BLaER1 treated with 17β-estradiol and CSF1 and Interleukin-3, amounts not matched to agents 10 nM and 100 nM (cell line): ENCODE data around the gene NRCAM.

Source experiments
- H3K27ac ChIP-seq, 11 experiments: shearing (Covaris generic); formaldehyde crosslinking; 2 replicates each; pipeline ENCODE4 v1.8.1; 2022
- H3K27me3 ChIP-seq, 11 experiments: shearing (Covaris generic); formaldehyde crosslinking; 2 replicates each; pipeline ENCODE4 v1.8.1; 2022
- H3K36me3 ChIP-seq, 11 experiments: shearing (Covaris generic); formaldehyde crosslinking; 2 replicates each; pipeline ENCODE4 v1.8.1; 2022
- H3K4me1 ChIP-seq, 10 experiments: shearing (Covaris generic); formaldehyde crosslinking; 2 replicates each; pipeline ENCODE4 v1.8.1; 2022
- H3K4me2 ChIP-seq, 11 experiments: shearing (Covaris generic); formaldehyde crosslinking; 2 replicates each; pipeline ENCODE4 v1.8.1; 2022
- H3K4me3 ChIP-seq, 10 experiments: shearing (Covaris generic); formaldehyde crosslinking; 2 replicates each; pipeline ENCODE4 v1.8.1; 2022
- H3K9ac ChIP-seq, 11 experiments: shearing (Covaris generic); formaldehyde crosslinking; 2 replicates each; pipeline ENCODE4 v1.8.1; 2022
- H3K9me3 ChIP-seq, 11 experiments: shearing (Covaris generic); formaldehyde crosslinking; replicated peaks in 1 of 11; 2 replicates each; pipeline ENCODE4 v1.8.1; 2022
- H4K20me1 ChIP-seq, 11 experiments: shearing (Covaris generic); formaldehyde crosslinking; 2 replicates each; pipeline ENCODE4 v1.8.1; 2022
- Cebpa-rat ChIP-seq, 11 experiments: shearing (Covaris generic); IDR thresholded peaks; 2 replicates each; pipeline ENCODE4 v1.8.1; 2022

Gene NRCAM

GRCh38 chr7:108147031-108147563 is 309.1 kb downstream of the NRCAM start:
- no peaks in the 10 kb centered on the region for H3K9me3 ChIP-seq
- no peaks in the 10 kb centered on the region for H3K27me3 ChIP-seq
- H3K9ac ChIP-seq, result no peak overlapping the region
- H3K36me3 ChIP-seq, result no peaks in the 10 kb centered on the region
- TF ChIP-seq Cebpa-rat (IDR thresholded peaks at IDR 0.05), result no peak
- H3K4me1 ChIP-seq, result peaks cover 0 to 7% (median 0%) of the 10 kb centered on the region in 10 experiments; a peak in 6 of 20 replicates
- no peaks in the 10 kb centered on the region for H4K20me1 ChIP-seq
- H3K4me3 ChIP-seq, result no peak overlapping the region
- H3K27ac ChIP-seq, result no peak overlapping the region
- no peak overlapping the region for H3K4me2 ChIP-seq

- H3K27ac ChIP-seq, result no peak overlapping the region
- H3K4me2 ChIP-seq, result peak overlapping the region in 9 of 11 experiments; percentile 12 to 63 (median 28); a peak in 8 of 22 replicates
- no peak overlapping the region for H3K4me3 ChIP-seq
- H3K36me3 ChIP-seq, result no peaks in the 10 kb centered on the region
- H3K4me1 ChIP-seq, result peaks cover 0 to 7% (median 0%) of the 10 kb centered on the region in 10 experiments; a peak in 6 of 20 replicates
- H3K27me3 ChIP-seq, result no peaks in the 10 kb centered on the region
- no peaks in the 10 kb centered on the region for H4K20me1 ChIP-seq
- no peak for TF ChIP-seq Cebpa-rat (IDR thresholded peaks at IDR 0.05)
- no peak overlapping the region for H3K9ac ChIP-seq
- no peaks in the 10 kb centered on the region for H3K9me3 ChIP-seq
These were observed 310.0 kb downstream of the NRCAM start for GRCh38 chr7:108146070-108146842.

GRCh38 chr7:108145401-108145800 is 310.8 kb downstream of the NRCAM start:
- Histone ChIP-seq H3K27ac (no peak overlapping the region), H3K36me3 (no peaks in the 10 kb centered on the region)

GRCh38 chr7:108144931-108145330 is 311.3 kb downstream of the NRCAM start:
- no peaks in the 10 kb centered on the region for H4K20me1 ChIP-seq
- H3K4me1 ChIP-seq, result peaks cover 0 to 7% (median 0%) of the 10 kb centered on the region in 10 experiments; a peak in 6 of 20 replicates
- no peaks in the 10 kb centered on the region for H3K27me3 ChIP-seq
- no peak for TF ChIP-seq Cebpa-rat (IDR thresholded peaks at IDR 0.05)
- no peak overlapping the region for H3K4me3 ChIP-seq
- H3K36me3 ChIP-seq, result no peaks in the 10 kb centered on the region
- no peak overlapping the region for H3K4me2 ChIP-seq
- no peaks in the 10 kb centered on the region for H3K9me3 ChIP-seq
- no peak overlapping the region for H3K27ac ChIP-seq
- H3K9ac ChIP-seq, result no peak overlapping the region

More at GRCh38 chr7:108145401-108145800, 310.8 kb downstream of the NRCAM start:
- H3K4me1 ChIP-seq, result peaks cover 0 to 7% (median 0%) of the 10 kb centered on the region in 10 experiments; a peak in 6 of 20 replicates
- no peak overlapping the region for H3K4me3 ChIP-seq
- H4K20me1 ChIP-seq, result no peaks in the 10 kb centered on the region
- no peak overlapping the region for H3K9ac ChIP-seq
- H3K9me3 ChIP-seq, result no peaks in the 10 kb centered on the region
- no peak overlapping the region for H3K4me2 ChIP-seq
- TF ChIP-seq Cebpa-rat (IDR thresholded peaks at IDR 0.05), result no peak
- H3K27me3 ChIP-seq, result no peaks in the 10 kb centered on the region

GRCh38 chr7:108143658-108144420 is 312.4 kb downstream of the NRCAM start:
- Histone ChIP-seq H3K4me2 (no peak overlapping the region), H3K4me1 (peaks cover 0 to 7% (median 0%) of the 10 kb centered on the region in 10 experiments; a peak in 6 of 20 replicates), H3K27ac (no peak overlapping the region), H3K36me3 (no peaks in the 10 kb centered on the region), H3K9ac (no peak overlapping the region), H3K27me3 (no peaks in the 10 kb centered on the region), H3K9me3 (no peaks in the 10 kb centered on the region), H3K4me3 (no peak overlapping the region), H4K20me1 (no peaks in the 10 kb centered on the region)
- TF ChIP-seq Cebpa-rat (IDR thresholded peaks at IDR 0.05), result no peak

GRCh38 chr7:108142675-108143259 is 313.5 kb downstream of the NRCAM start:
- Histone ChIP-seq H3K4me1 (peaks cover 0 to 7% (median 0%) of the 10 kb centered on the region in 10 experiments; a peak in 6 of 20 replicates), H3K27ac (no peak overlapping the region), H3K36me3 (no peaks in the 10 kb centered on the region), H3K9me3 (no peaks in the 10 kb centered on the region), H3K27me3 (no peaks in the 10 kb centered on the region), H3K4me3 (no peak overlapping the region), H3K4me2 (no peak overlapping the region), H3K9ac (no peak overlapping the region), H4K20me1 (no peaks in the 10 kb centered on the region)
- no peak for TF ChIP-seq Cebpa-rat (IDR thresholded peaks at IDR 0.05)

- TF ChIP-seq Cebpa-rat (IDR thresholded peaks at IDR 0.05), result no peak
These were observed 314.1 kb downstream of the NRCAM start for GRCh38 chr7:108142180-108142579.

GRCh38 chr7:108140671-108141070 is 315.6 kb downstream of the NRCAM start:
- TF ChIP-seq Cebpa-rat (IDR thresholded peaks at IDR 0.05), result no peak
- no peaks in the 10 kb centered on the region for H3K36me3 ChIP-seq
- H3K9me3 ChIP-seq, result no peaks in the 10 kb centered on the region; a peak in 1 of 22 replicates
- no peak overlapping the region for H3K4me2 ChIP-seq
- no peak overlapping the region for H3K27ac ChIP-seq
- H3K4me1 ChIP-seq, result peaks cover 7 to 18% (median 13%) of the 10 kb centered on the region in 10 experiments
- no peaks in the 10 kb centered on the region for H3K27me3 ChIP-seq
- H3K4me3 ChIP-seq, result no peak overlapping the region
- no peaks in the 10 kb centered on the region for H4K20me1 ChIP-seq
- H3K9ac ChIP-seq, result no peak overlapping the region

More at GRCh38 chr7:108142180-108142579, 314.1 kb downstream of the NRCAM start:
- Histone ChIP-seq H3K27me3 (no peaks in the 10 kb centered on the region), H3K9ac (no peak overlapping the region), H3K36me3 (no peaks in the 10 kb centered on the region), H3K4me3 (no peak overlapping the region), H3K27ac (no peak overlapping the region), H3K9me3 (no peaks in the 10 kb centered on the region; a peak in 1 of 22 replicates), H4K20me1 (no peaks in the 10 kb centered on the region), H3K4me2 (no peak overlapping the region), H3K4me1 (peaks cover 0 to 7% (median 2%) of the 10 kb centered on the region in 10 experiments; a peak in 10 of 20 replicates)

- Histone ChIP-seq H3K4me2 (no peak overlapping the region), H3K27me3 (no peaks in the 10 kb centered on the region), H3K9ac (no peak overlapping the region), H4K20me1 (no peaks in the 10 kb centered on the region), H3K36me3 (no peaks in the 10 kb centered on the region), H3K4me3 (no peak overlapping the region), H3K27ac (no peak overlapping the region), H3K4me1 (peaks cover 17 to 28% (median 23%) of the 10 kb centered on the region in 10 experiments), H3K9me3 (no peaks in the 10 kb centered on the region; a peak in 1 of 22 replicates)
- no peak for TF ChIP-seq Cebpa-rat (IDR thresholded peaks at IDR 0.05)
These were observed 317.3 kb downstream of the NRCAM start for GRCh38 chr7:108138911-108139310.
